K562 (cell line): ENCODE measurements around the gene RNF213. TPM values are rescaled to one million over a fixed set of nuclear protein-coding genes. Genes with fewer than 3 reads are reported as not detected.

ENCODE experiments used
- ATAC-seq: fragments of 200-7000 bp; cut with Tn5 transposase; 3 replicates; pipeline ENCODE4 v1.9.1; 2020; ENCODE audit warnings: moderate library complexity
- BruUV-seq: library from RNA; stranded (reverse); fragments of 400-500 nt; replicated peaks from 2 replicates; lab custom pipeline; 2021; lab: Mats Ljungman, UMichigan
- CTCF ChIA-PET: fragments of 300-600 bp; formaldehyde crosslinking; extraction: SDS; loops from one replicate; lab custom pipeline; 2021; ENCODE audit warnings: low intra/inter-chr PET ratio; lab: Yijun Ruan, JAX
- POLR2A ChIA-PET: fragments of 300-600, 350-650 bp; sonication (Branson Sonifier 250); formaldehyde crosslinking; extraction: SDS; loops from one replicate; lab custom pipeline; 2021; ENCODE audit warnings: antibody characterized with exemption, inconsistent platforms; lab: Yijun Ruan, JAX
- DNase-seq, 4 experiments: peaks; one replicate each; pipeline versions ENCODE4 v3.0.0 to v3.0.0-alpha.2; 2011 to 2018; ENCODE audit warnings: low spot score in 3 of 4, mixed read lengths in 3 of 4; ENCODE audit errors: extremely low read depth in 1 of 4
- FAIRE-seq: peaks from 2 replicates; lab custom pipeline; 2011; peaks lifted over from hg19 to GRCh38; lab: Jason Lieb, UNC
- H2AFZ ChIP-seq: 2 replicates; pipeline ENCODE4 v1.6.0; 2011; ENCODE audit warnings: low read depth, low read length, control low read depth, inconsistent platforms
- H3K27ac ChIP-seq: fragments of 200-600 bp; 3 replicates; pipeline ENCODE4 v1.8.0; 2011; ENCODE audit warnings: low read depth, mild to moderate bottlenecking, control low read depth, inconsistent platforms, low read length, moderate library complexity, mixed read lengths; ENCODE audit errors: extremely low read depth
- H3K27me3 ChIP-seq, 2 experiments: fragments of 300-600 bp in 1 of 2; 2 replicates in 1 of 2; 3 replicates in 1 of 2; pipeline versions ENCODE4 v1.6.0 to v1.8.0; 2011; ENCODE audit warnings: inconsistent platforms in 2 of 2, low read length in 2 of 2, mild to moderate bottlenecking in 1 of 2, mixed read lengths in 1 of 2, moderate library complexity in 1 of 2; ENCODE audit not compliant: control insufficient read depth in 2 of 2, insufficient read depth in 2 of 2
- H3K36me3 ChIP-seq: fragments of 300-600 bp; 3 replicates; pipeline ENCODE4 v1.8.0; 2011; ENCODE audit warnings: mild to moderate bottlenecking, low read length, inconsistent platforms; ENCODE audit not compliant: control insufficient read depth, insufficient read depth
- H3K4me1 ChIP-seq, 2 experiments: fragments of 200-600 bp in 1 of 2; replicated peaks in 1 of 2; 2 replicates in 1 of 2; 3 replicates in 1 of 2; pipeline versions ENCODE4 v1.5.1 to v1.8.0; 2011; ENCODE audit warnings: inconsistent platforms in 2 of 2, low read length in 2 of 2, mild to moderate bottlenecking in 1 of 2, mixed read lengths in 1 of 2, moderate library complexity in 1 of 2; ENCODE audit not compliant: control insufficient read depth in 2 of 2, insufficient read depth in 2 of 2
- H3K4me2 ChIP-seq: 2 replicates; pipeline ENCODE4 v1.6.1; 2011; ENCODE audit warnings: low read length, control low read depth, inconsistent platforms, mixed read lengths; ENCODE audit not compliant: insufficient read depth
- H3K4me3 ChIP-seq: fragments of 200-600 bp; sonication (generic), shearing (Covaris generic); 2 replicates; pipeline ENCODE4 v1.5.1; 2016; ENCODE audit warnings: control low read depth, inconsistent platforms
- H3K79me2 ChIP-seq: fragments of 200-600 bp; 3 replicates; pipeline ENCODE4 v1.8.0; 2011; ENCODE audit warnings: low read length, inconsistent platforms; ENCODE audit not compliant: control insufficient read depth, insufficient read depth
- H3K9ac ChIP-seq, 2 experiments: 2 replicates each; pipeline versions ENCODE4 v1.6.0 to v1.6.1; 2011; ENCODE audit warnings: low read depth in 2 of 2, low read length in 2 of 2, control low read depth in 1 of 2, inconsistent platforms in 1 of 2, mild to moderate bottlenecking in 1 of 2, mixed read lengths in 1 of 2; ENCODE audit not compliant: insufficient read depth in 1 of 2
- H3K9me1 ChIP-seq: one replicate; pipeline ENCODE4 v1.6.0; 2011; ENCODE audit warnings: inconsistent platforms, mild to moderate bottlenecking, low read length, moderate library complexity; ENCODE audit not compliant: control insufficient read depth, insufficient read depth
- H3K9me3 ChIP-seq: replicated peaks from 2 replicates; pipeline ENCODE4 v1.5.1; 2011; ENCODE audit warnings: low read depth, low read length, inconsistent platforms; ENCODE audit not compliant: control insufficient read depth, insufficient read depth
- H4K20me1 ChIP-seq: replicated peaks from 2 replicates; pipeline ENCODE4 v1.6.1; 2011; ENCODE audit warnings: low read length, inconsistent platforms, mixed read lengths; ENCODE audit not compliant: control insufficient read depth, insufficient read depth
- NR4A1 ChIP-seq, 2 experiments: fragments of 250-450 bp in 1 of 2; fragments of 450-650 bp in 1 of 2; sonication (Bioruptor Pico) in 1 of 2; IDR thresholded peaks; 2 replicates each; pipeline versions ENCODE4 v1.4.0 to v1.6.1; 2016 to 2020; ENCODE audit warnings: mild to moderate bottlenecking in 2 of 2, missing compliant biosample characterization in 1 of 2, missing genetic modification characterization in 1 of 2, moderate library complexity in 1 of 2
- PHF8 ChIP-seq: fragments of 200-600 bp; sonication (generic); IDR thresholded peaks from 2 replicates; pipeline ENCODE4 v1.6.1; 2012; ENCODE audit warnings: mixed run types, mild to moderate bottlenecking, inconsistent platforms, low read length, moderate library complexity, borderline replicate concordance
- ZNF75A ChIP-seq: fragments of 450-650 bp; formaldehyde crosslinking; IDR thresholded peaks from 2 replicates; pipeline ENCODE4 v1.4.0; 2020; ENCODE audit warnings: mild to moderate bottlenecking
- WGBS: fragments of 100-300 bp; shearing (Covaris generic); methylation state at CpG from one replicate; pipeline ENCODE4 v1.1.6; 2016; ENCODE audit warnings: low coverage, mixed read lengths; ENCODE audit not compliant: insufficient coverage; ENCODE audit errors: missing lambda C conversion rate; 5-methylcytosine and 5-hydroxymethylcytosine counted together
- in situ Hi-C: fragments of 300-500 bp; cut with MboI; formaldehyde crosslinking; loops from 4 replicates; pipeline ENCODE4 v1.15.0; 2018; ENCODE audit warnings: inconsistent platforms, mixed read lengths
- intact Hi-C: fragments of 100-400 bp; cut with micrococcal nuclease; formaldehyde crosslinking; loops from 2 replicates; pipeline ENCODE4 v1.14.2; 2022
- polyA plus RNA-seq, 8 experiments: library from polyadenylated mRNA; depleted of rRNA in 4 of 8; stranded (reverse) in 5 of 8; unstranded in 3 of 8; fragments of >200 nt; fragmentation: Nextera tagmentation in 2 of 8; fragmentation: Illumina TruSeq in 1 of 8; extraction: Ambion mirVana in 2 of 8; extraction: Trizol in 1 of 8; gene quantifications; 2 replicates each; pipeline versions ENCODE4 v1.2.1 to v1.2.3, GENCODE V29; 2011 to 2014; ENCODE audit warnings: inconsistent platforms in 1 of 8, missing spikeins in 1 of 8
- total RNA-seq, 7 experiments: library from RNA; depleted of rRNA in 6 of 7; stranded (reverse); fragments of >200 nt in 6 of 7; fragmentation: Illumina TruSeq in 2 of 7; extraction: Trizol in 2 of 7; gene quantifications; 2 replicates each; pipeline versions ENCODE4 v1.2.1 to v1.2.3, GENCODE V29; 2011 to 2021; ENCODE audit warnings: low replicate concordance in 1 of 7
- TF ChIP-seq, protein P1 (sequence below), 3 experiments: IDR thresholded peaks in 2 of 3; conservative IDR thresholded peaks in 1 of 3; 2 replicates each; pipeline ENCODE4 v1.5.1; 2011 to 2012; ENCODE audit warnings: low read length in 3 of 3, mild to moderate bottlenecking in 3 of 3, control low read depth in 2 of 3, improper control_type of control experiment in 1 of 3, inconsistent platforms in 1 of 3, low read depth in 1 of 3, mixed read lengths in 1 of 3, moderate library complexity in 1 of 3; ENCODE audit not compliant: insufficient read depth in 2 of 3
- TF ChIP-seq, protein P2 (sequence below): fragments of 450-650 bp; IDR thresholded peaks from 2 replicates; pipeline ENCODE4 v1.6.1; 2014; ENCODE audit warnings: low read depth, mild to moderate bottlenecking, moderate library complexity, borderline replicate concordance

Gene RNF213
- total and polyA plus RNA-seq, 9 of the 15 experiments (the other 6 are each of a cell fraction or from before 2014, with no cell fraction given), result 5.3 to 33.6 (median 17.9) TPM

DNA sequence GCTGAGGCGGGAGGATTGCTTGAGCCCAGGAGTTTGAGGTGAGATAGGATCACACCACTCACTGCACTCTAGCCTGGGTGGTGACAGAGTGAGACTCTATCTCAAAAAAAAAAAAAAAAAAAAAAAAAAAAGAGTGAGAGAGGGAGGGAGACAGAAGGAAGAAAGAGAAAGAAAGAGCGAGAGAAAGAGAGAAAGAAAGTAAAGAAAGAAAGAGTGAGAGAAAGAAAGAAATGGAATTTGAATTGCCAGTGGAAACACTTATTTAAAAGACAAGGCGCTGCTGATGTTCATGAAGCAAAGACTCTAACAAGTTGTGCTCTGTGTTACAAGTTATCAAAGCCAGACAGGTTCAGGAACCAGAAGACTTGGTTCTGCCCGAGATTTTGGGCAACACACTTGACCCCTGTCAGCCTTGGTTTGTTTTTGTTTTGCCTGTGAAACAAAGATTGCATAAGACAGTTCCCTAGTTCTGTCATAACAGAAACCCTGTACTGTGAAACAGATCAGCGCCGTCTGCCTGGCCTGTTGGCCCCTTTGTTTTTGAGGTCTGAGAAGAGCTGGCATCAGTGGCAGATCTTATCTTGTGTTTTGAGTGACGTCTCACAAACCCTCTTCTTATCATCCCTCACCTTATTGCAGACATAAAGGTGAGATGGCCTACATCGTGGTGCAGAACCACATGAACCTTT lies 98.9 kb downstream of the RNF213 start (continued):
- TF ChIP-seq, protein P1, sequence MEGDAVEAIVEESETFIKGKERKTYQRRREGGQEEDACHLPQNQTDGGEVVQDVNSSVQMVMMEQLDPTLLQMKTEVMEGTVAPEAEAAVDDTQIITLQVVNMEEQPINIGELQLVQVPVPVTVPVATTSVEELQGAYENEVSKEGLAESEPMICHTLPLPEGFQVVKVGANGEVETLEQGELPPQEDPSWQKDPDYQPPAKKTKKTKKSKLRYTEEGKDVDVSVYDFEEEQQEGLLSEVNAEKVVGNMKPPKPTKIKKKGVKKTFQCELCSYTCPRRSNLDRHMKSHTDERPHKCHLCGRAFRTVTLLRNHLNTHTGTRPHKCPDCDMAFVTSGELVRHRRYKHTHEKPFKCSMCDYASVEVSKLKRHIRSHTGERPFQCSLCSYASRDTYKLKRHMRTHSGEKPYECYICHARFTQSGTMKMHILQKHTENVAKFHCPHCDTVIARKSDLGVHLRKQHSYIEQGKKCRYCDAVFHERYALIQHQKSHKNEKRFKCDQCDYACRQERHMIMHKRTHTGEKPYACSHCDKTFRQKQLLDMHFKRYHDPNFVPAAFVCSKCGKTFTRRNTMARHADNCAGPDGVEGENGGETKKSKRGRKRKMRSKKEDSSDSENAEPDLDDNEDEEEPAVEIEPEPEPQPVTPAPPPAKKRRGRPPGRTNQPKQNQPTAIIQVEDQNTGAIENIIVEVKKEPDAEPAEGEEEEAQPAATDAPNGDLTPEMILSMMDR (IDR thresholded peaks at IDR 0.05 in 2 of 3, conservative IDR thresholded peaks at IDR 0.05 in 1 of 3; ENCODE audit: insufficient read depth in 2 of 3, low read depth in 1 of 3, low read length in 3 of 3), result no peak
- TF ChIP-seq, protein P2, sequence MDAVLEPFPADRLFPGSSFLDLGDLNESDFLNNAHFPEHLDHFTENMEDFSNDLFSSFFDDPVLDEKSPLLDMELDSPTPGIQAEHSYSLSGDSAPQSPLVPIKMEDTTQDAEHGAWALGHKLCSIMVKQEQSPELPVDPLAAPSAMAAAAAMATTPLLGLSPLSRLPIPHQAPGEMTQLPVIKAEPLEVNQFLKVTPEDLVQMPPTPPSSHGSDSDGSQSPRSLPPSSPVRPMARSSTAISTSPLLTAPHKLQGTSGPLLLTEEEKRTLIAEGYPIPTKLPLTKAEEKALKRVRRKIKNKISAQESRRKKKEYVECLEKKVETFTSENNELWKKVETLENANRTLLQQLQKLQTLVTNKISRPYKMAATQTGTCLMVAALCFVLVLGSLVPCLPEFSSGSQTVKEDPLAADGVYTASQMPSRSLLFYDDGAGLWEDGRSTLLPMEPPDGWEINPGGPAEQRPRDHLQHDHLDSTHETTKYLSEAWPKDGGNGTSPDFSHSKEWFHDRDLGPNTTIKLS, result no peak
- TF ChIP-seq PHF8, result no peak
- no peak for TF ChIP-seq ZNF75A

DNA sequence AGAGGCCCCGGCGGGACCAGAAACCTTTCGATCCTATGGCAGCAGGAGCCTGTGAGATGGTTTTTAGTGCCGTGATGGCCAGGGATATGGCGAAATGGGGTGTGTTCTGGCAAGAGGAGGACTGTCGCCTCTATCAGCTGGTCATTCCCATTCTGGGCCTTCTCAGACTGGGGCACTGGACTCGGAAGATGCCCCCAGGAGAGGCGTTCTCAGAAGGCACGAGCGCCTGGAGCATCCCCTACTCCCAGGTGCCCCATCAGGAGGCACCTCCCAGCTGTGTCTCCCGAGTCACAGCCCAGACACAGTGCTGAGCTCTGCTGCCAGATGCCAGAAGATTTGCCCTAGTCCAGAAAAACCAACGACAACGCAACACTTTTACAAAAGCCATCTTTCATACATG lies 99.7 kb downstream of the RNF213 start:
- no peak overlapping the region for H3K9ac ChIP-seq
- H3K27me3 ChIP-seq, result no peaks in the 10 kb centered on the region
- in situ Hi-C loops, result no loop called here
- no peak for FAIRE-seq
- H3K9me1 ChIP-seq, result no peaks in the 10 kb centered on the region
- DNase-seq, result no peak
- ChIA-PET CTCF (no interaction called here), POLR2A (interaction anchor here (0.5 to 1.0 kb wide), 2 partner anchors 13 to 23 kb away, joined by 3 read pairs; no protein-coding TSS in a partner anchor)
- no TSS peak for BruUV-seq
- H2AFZ ChIP-seq, result no peak overlapping the region
- no peaks in the 10 kb centered on the region for H3K79me2 ChIP-seq
- no peak overlapping the region for H3K4me2 ChIP-seq
- 86% methylated on average over 13 of the region's 13 CpGs for WGBS
- peaks cover 7 to 19% of the 10 kb centered on the region in 2 experiments; a peak in 4 of 5 replicates for H3K4me1 ChIP-seq
- H4K20me1 ChIP-seq, result no peaks in the 10 kb centered on the region
- ATAC-seq, result no peak
- H3K36me3 ChIP-seq, result peaks cover 73% of the 10 kb centered on the region; the same call in 2 of the 3 replicates
- H3K27ac ChIP-seq, result no peak overlapping the region
- intact Hi-C loops, result no loop called here
- no peak for TF ChIP-seq NR4A1 (CRISPR knock-in tag; IDR thresholded peaks at IDR 0.05)
- TF ChIP-seq NR4A1 (tag; IDR thresholded peaks at IDR 0.05), result no peak
- H3K9me3 ChIP-seq, result no peaks in the 10 kb centered on the region
- H3K4me3 ChIP-seq, result no peak overlapping the region
